Ecto neural progenitor cell (in vitro differentiated cells): ENCODE results near the gene NACA.
A peak's percentile ranks its signal among the peaks of the same experiment; 100 is the strongest.
"Not testable (repeated sequence)": the region's sequence is repeated elsewhere in the genome, so short reads cannot be mapped to it uniquely, and the experiment has no call there.

Experiments
- DNase-seq: peaks from one replicate; pipeline ENCODE4 v3.0.0-alpha.2; 2018; ENCODE audit warnings: low spot score

NACA gene

GRCh38 chr12:56723889-56724700 is 1.0 kb downstream of the NACA start:
- no peak for DNase-seq

DNA sequence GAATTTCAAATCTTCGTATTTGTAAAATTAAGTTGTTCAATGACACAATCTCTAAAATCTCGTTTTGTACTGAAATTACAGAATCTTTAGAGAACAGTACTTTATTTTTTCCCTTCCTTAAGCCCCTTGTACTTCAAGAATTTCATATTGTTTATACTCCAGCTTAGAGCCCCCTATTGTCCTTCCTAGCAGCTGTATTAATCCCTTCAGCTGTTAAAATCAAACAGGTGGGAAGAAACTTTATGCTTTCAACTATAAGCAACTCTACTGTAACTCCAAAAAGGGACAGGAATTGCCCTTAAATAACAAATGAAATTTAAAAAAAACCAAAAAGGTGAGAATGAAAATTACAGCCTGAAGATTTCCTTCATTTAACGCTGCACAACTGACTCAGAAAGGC is 1.7 kb downstream of the NACA start:
- no peak for DNase-seq

GRCh38 chr12:56722832-56723231 is 2.3 kb downstream of the NACA start:
- no peak for DNase-seq

DNA sequence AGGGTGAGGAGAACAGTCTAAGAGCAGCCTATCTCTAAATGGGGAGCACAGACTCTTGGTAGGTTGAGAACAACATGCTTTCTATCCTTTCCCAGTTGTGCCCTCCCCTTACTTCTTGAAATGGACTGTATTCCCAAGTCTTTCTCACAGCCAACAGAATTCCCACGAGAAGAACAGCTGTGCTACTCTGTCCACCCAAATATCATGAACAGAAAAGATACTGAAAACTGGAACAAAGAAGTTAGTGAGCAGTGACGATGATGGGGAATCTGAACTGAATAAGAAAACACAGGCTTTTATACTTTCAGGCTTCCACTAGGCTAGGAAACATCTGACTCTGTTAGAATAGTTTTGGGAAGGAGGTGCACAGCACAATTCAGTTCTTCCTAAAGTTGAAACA is 3.4 kb downstream of the NACA start:
- DNase-seq: no peak

DNA sequence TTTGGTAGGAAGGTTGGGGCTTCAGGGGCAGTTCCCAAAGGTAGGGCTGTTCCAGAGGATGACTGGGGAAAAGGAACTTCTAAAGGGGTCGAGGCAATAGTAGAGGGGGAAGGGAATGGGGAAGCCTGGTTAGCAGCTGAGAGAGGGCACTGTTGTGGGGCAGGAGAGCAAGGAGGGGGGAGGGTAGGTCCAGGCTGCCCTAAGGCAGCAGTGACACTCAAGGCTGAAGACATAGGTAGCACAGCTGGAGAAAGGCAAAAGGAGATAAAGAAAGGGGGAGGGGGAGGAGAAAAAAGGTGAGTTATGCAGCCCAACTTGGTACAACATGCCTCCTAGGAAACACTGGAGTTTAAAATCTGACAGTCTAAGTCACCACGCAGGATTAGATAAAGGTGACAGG is 3.9 kb downstream of the NACA start:
- no peak for DNase-seq

GRCh38 chr12:56720731-56721151 is 4.4 kb downstream of the NACA start:
- no peak for DNase-seq

- DNase-seq: no peak
Observed at GRCh38 chr12:56719056-56719455, 6.0 kb downstream of the NACA start.

GRCh38 chr12:56718636-56719035 is 6.5 kb downstream of the NACA start:
- DNase-seq: no peak

GRCh38 chr12:56718149-56718548 is 7.0 kb downstream of the NACA start:
- DNase-seq: no peak

DNA sequence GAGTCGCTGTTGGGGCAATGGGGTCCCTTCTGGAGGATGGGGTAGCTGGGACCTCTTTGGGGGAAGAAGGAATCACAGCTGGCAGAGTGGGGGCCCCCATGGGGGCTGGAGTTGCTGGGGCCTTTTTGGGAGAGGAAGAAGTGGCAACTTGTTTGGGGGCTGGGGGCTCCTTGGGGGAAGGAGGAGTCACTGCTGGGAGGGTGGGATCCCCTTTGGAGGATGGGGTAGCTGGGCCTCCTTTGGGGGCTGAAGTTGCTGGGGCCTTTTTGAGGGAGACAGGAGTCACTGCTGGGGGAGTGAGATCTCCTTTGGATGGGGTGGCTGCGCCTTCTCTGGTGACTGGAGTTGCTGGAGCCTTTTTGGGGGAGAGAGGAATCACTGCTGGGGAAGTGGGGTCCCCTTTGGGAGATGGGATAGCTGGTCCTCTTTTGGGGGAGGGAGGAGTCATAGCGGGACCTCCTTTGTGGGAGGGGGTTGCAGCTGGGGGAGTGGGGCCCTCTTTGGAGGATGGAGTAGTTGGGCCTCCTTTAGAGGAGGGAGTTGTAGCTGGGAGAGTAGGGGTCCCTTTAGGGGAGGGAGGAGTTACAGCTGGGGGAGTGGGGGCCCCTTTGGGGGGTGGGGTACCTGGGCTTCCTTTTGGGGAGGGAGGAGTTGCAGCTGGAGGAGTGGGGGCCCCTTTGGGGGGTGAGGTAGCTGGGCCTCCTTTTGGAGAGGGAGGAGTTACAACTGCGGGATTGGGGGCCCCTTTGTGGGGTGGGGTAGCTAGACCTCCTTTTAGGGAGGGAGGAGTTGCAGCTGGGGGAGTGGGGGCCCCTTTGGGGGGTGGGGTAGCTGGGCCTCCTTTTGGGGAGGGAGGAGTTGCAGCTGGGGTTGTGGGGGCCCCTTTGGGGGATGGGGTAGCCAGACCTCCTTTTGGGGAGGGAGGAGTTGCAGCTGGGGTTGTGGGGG is 7.9 kb downstream of the NACA start:
- DNase-seq: no peak

DNA sequence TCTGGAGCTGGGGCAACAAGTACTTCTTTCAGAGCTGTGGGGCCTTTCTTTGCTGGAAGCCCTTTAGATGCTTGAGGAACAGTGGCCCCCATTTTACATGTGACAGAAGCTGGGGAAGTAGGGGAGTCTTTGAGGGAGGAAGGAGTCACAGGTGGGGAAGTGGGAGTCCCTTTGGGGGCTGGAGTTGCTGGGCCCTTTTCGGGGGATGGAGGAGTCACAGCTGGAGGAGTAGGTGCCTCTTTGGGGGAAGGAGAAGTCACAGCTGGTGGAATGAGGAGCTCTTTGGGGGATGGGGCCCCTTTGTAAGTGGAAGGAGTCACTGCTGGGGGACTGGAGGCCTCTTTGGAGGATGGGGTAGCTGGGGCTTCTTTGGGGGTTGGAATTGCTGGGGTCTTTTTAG is 8.6 kb downstream of the NACA start:
- DNase-seq: no peak

- DNase-seq: no peak
Observed at GRCh38 chr12:56715798-56716197, 9.3 kb downstream of the NACA start.

DNA sequence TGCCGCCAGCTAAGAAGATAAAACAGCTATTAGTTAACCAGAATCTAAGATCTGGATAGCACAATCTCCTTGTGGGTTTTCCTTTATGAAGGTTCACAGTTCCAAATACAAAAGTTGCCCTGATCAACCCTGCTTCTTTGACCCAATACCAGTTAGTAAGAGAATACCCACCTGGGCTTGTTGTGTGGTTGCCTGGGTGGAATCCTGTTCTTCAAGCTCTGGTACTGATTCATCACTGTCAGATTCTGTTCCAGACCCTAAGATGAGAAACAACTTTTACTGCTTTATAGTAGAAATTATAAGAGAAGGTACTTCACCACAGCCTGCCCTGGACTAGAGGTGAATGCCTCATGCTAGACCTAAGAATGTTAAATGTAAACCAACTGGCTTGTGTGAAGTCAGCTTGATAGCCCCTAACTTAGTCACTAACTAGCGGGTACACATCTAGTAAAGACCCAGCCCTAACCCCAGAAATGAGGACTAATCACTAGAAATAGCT is 10.6 kb downstream of the NACA start:
- no peak for DNase-seq

- DNase-seq: no peak
Observed at GRCh38 chr12:56713345-56713744, 11.8 kb downstream of the NACA start.

DNA sequence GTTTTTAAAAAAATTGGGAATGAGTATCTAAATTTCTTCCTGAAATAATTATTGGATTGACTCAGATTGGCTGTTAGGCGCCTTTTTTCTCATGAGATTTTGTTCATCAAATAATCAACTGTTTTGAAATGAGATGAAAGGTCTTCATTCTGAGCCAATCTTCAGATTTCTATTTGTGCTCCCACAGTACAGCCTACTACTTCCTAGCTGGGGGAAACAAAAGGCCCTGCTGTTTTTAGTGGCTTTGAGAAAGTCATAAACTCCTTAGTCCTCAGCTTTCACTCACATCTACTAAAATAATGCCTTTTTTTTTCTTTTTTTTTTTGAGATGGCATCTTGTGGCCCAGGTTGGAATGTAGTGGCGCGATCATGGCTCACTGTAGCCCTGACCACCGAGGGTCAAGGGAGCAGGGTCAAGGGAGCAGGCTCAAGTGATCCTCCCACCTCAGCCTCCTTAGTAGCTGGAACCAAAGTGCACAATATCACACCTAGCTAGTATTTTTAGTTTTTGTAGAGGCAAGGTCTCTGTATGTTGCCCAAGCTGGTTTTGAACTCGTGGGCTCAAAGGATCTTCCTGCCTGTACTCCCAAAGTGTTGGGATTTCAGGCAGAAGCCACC is 15.2 kb downstream of the NACA start:
- no peak for DNase-seq

GRCh38 chr12:56704522-56704921 is 20.6 kb downstream of the NACA start:
- DNase-seq: not testable (repeated sequence)

DNA sequence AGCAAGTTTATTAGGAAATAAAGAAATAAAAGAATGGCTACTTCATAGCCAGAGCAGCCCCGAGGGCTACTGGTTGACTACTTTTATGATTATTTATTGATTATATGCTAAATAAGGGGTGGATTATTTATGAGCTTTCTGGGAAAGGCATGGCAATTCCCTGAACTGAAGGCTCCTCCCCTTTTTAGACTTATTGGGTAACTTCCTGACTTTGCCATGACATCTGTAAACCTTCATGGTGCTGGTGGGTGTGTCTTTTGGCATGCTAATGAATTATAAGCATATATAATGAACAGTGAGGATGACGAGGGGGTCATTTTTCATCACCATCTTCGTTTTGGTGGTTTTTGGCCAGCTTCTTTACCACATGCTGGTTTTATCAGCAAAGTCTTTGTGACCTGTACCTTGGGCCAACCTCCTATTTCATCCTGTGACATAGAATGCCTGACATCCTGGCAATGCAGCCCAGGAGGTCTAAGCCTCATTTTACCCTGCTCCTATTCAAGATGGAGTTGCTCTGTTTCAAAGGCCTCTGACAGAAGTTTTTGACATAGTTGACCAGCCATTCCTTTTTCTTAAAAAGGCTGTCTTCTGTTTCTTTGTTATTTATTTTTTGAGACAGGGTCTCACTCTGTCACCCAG is 26.0 kb downstream of the NACA start:
- DNase-seq: no peak

DNA sequence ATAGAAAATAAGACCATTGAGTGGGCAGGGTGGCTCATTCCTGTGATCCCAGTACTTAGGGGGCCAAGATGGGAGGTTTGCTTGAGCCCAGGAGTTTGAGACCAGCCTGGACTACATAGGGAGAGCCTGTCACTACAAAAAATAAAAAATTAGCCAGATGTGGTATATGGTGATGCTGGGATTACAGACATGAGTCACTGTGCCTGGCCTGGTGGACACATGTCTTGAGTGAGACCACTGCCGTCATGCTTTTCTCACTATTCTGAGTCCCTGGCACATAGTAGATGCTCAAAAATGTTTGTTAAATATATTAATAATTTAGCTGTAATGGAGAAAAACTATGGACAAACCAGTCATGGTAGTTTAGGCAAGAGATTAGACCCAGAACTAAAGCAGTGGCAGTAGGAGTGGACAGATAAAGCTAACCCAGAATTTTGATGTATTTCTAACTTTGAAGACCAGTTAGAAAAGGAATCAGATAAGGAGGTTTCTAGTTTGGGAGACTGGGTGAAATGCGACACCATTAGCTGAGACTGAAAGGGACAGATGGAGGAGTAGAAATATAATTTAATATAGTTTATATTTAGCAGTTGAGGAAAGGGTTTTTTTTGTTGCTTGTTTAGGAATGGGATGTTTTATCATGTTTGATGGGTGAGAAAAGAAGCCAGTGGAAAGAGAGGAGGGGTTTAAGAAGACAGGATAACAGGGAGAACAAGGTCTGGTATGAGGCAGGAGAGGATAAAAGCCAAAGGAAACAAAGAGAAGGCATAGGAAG is 29.6 kb downstream of the NACA start:
- DNase-seq: no peak

- DNase-seq: no peak
Observed at GRCh38 chr12:56694161-56694560, 30.9 kb downstream of the NACA start.

- no peak for DNase-seq
Observed at GRCh38 chr12:56688846-56689109, 36.3 kb downstream of the NACA start.

DNA sequence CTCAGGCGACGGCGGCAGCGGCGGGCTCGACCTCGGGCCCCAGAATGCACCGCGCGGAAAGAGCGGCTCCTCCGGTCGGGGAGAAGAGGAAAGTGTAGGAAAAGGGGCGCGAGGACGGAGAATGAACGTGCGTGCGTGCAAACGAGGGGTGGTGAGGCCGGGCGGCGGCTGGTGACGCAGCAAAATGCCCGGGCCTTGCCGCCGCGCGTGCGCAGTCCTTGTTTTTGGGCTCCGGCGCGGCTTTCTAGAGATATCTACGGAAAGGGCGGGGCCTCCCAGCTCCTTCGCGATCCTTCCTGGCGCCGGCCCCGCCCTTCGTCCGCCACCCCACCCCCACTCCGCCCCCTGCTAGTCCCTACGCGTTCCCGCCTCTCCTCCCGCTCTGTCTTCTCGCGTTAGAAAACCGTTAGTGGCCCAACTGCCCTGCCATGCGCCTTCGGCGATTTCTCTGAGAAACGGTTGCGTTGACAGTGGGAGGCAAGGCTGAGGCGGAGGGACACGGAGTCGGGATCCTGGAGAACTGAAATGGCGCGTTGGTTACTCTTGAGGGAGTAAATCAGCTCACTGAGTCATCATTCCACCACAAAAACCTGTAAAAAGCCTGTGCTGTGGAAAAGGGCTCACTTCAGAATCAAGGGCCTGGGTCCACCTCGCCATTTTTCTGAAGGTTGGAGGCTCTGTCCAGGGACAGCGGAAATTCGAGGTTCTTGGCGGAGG is 36.8 kb downstream of the NACA start, which contains the start of gene PTGES3:
Gene PTGES3 (minus strand): TSS at position 156 of the 717 bp plus-strand sequence. CDS start 285 bp downstream, outside the sequence.
- DNase-seq: peak; percentile 100
